ELR (cell line): Measurements from ENCODE around the gene HDHD3.
A peak's percentile ranks its signal among the peaks of the same experiment; 100 is the strongest.
"Not testable (repeated sequence)": the region's sequence is repeated elsewhere in the genome, so short reads cannot be mapped to it uniquely, and the experiment has no call there.

Source experiments
- DNase-seq: peaks from one replicate; pipeline ENCODE4 v3.0.0-alpha.2; 2015; ENCODE audit warnings: low read depth

HDHD3 gene

GRCh38 chr9:113376634-113377567 lies at the start of gene HDHD3:
TSS of gene HDHD3 (minus strand) at chr9:113376986. CDS start at chr9:113374354, 2,632 bp downstream.
- DNase-seq: peak; percentile 86

- DNase-seq: no peak
These were observed 48.3 kb upstream of the HDHD3 start for GRCh38 chr9:113425072-113425471.

- no peak for DNase-seq
These were observed 44.9 kb upstream of the HDHD3 start for GRCh38 chr9:113421726-113422125.

GRCh38 chr9:113417370-113417769 lies 40.6 kb upstream of the HDHD3 start:
- no peak for DNase-seq

- DNase-seq: no peak
These were observed 39.4 kb upstream of the HDHD3 start for GRCh38 chr9:113416149-113416721.

GRCh38 chr9:113410207-113410864 lies 33.5 kb upstream of the HDHD3 start, which contains the start of the genes C9orf43 and POLE3:
TSS of gene C9orf43 (plus strand) at chr9:113410747. CDS start at chr9:113413494, 2,747 bp downstream.
TSS of gene POLE3 (minus strand) at chr9:113410675. CDS start at chr9:113410293, 382 bp downstream.
- peak; percentile 97 for DNase-seq

GRCh38 chr9:113409883-113410206 lies 33.1 kb upstream of the HDHD3 start:
- no peak for DNase-seq

- peak; percentile 36 for DNase-seq
These were observed 32.7 kb upstream of the HDHD3 start for GRCh38 chr9:113409481-113409880.

GRCh38 chr9:113406873-113407511 lies 30.2 kb upstream of the HDHD3 start:
- peak; percentile 77 for DNase-seq

- not testable (repeated sequence) for DNase-seq
These were observed 29.6 kb upstream of the HDHD3 start for GRCh38 chr9:113406353-113406752.

- DNase-seq: no peak
These were observed 26.9 kb upstream of the HDHD3 start for GRCh38 chr9:113403646-113404045.

GRCh38 chr9:113401027-113401792 lies 24.4 kb upstream of the HDHD3 start, which contains the start of gene ALAD:
TSS of gene ALAD (minus strand) at chr9:113401284. CDS start at chr9:113393559, 7,725 bp downstream.
- peak; percentile 99 for DNase-seq

- DNase-seq: no peak
These were observed 22.9 kb upstream of the HDHD3 start for GRCh38 chr9:113399646-113400200.

GRCh38 chr9:113398796-113399195 lies 22.0 kb upstream of the HDHD3 start:
- peak; percentile 31 for DNase-seq

GRCh38 chr9:113397203-113397631 lies 20.4 kb upstream of the HDHD3 start:
- no peak for DNase-seq

GRCh38 chr9:113395000-113395861 lies 18.4 kb upstream of the HDHD3 start:
- no peak for DNase-seq

GRCh38 chr9:113393281-113393680 lies 16.5 kb upstream of the HDHD3 start:
- DNase-seq: no peak

GRCh38 chr9:113391917-113392316 lies 15.1 kb upstream of the HDHD3 start:
- no peak for DNase-seq

- no peak for DNase-seq
These were observed 13.6 kb upstream of the HDHD3 start for GRCh38 chr9:113390192-113390960.
